Nephron progenitor cell (in vitro differentiated cells): ENCODE measurements around the gene LINGO1.
A peak's percentile ranks its signal among the peaks of the same experiment; 100 is the strongest.

ENCODE experiments used
- DNase-seq: peaks from one replicate; pipeline ENCODE4 v3.0.0; 2021
- H3K27ac Mint-ChIP-seq: 2 replicates; pipeline ENCODE4 v1.8.0; 2021; ENCODE audit warnings: mild to moderate bottlenecking, moderate library complexity, mixed read lengths
- H3K27me3 Mint-ChIP-seq: 2 replicates; pipeline ENCODE4 v1.8.0; 2021; ENCODE audit warnings: mild to moderate bottlenecking, low read depth, mixed read lengths; ENCODE audit not compliant: poor library complexity
- H3K36me3 Mint-ChIP-seq: 2 replicates; pipeline ENCODE4 v1.8.0; 2021; ENCODE audit warnings: low read depth, mixed read lengths
- H3K4me1 Mint-ChIP-seq: 2 replicates; pipeline ENCODE4 v1.8.0; 2021; ENCODE audit warnings: mixed read lengths
- H3K4me3 Mint-ChIP-seq: 2 replicates; pipeline ENCODE4 v1.8.0; 2021; ENCODE audit warnings: mild to moderate bottlenecking, moderate library complexity, mixed read lengths
- H3K9me3 Mint-ChIP-seq: 2 replicates; pipeline ENCODE4 v1.8.0; 2021; ENCODE audit warnings: mild to moderate bottlenecking, moderate library complexity, mixed read lengths
- TF ChIP-seq, protein P1 (sequence below): fragments of 200-600 bp; sonication (generic); IDR thresholded peaks from 2 replicates; pipeline ENCODE4 v1.5.0; 2021; ENCODE audit warnings: antibody characterized with exemption

Gene LINGO1

DNA sequence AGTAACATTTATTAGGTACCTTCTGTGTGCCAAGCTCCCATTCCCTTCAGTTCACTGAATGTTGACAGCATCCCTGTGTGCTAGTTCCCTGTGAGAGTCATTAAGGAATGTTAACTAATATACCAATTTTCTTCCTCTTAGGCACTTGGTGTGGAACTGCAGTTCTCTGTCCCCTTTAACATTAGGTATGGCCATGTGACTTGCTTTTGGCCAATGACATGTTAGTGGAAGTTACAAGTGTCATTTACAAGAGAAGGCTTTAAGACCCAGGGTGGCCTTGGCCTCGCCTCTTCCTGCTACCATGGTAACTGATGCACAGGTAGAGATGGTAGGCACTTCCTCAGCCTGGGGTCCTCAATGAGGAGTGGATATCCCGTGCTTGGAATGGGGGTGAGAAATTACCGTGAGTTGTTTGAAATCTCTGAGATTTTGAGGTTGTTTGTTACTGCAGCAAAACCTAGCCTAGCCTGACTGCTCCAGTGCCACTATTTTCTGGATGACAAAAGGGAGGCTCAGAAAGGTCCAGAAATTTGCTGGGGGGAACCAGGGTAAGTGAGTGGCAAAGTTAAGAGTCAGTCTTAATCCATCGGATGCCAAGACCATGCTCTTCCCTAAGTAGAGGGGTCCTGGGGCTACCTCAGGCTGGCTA lies 21.2 kb upstream of the LINGO1 start:
- Mint-ChIP-seq H3K36me3 (no peaks in the 10 kb centered on the region), H3K9me3 (peaks cover 4% of the 10 kb centered on the region), H3K4me1 (peaks cover 6% of the 10 kb centered on the region), H3K27me3 (peaks cover 55% of the 10 kb centered on the region), H3K4me3 (no peak overlapping the region), H3K27ac (no peak overlapping the region)
- TF ChIP-seq, protein P1, sequence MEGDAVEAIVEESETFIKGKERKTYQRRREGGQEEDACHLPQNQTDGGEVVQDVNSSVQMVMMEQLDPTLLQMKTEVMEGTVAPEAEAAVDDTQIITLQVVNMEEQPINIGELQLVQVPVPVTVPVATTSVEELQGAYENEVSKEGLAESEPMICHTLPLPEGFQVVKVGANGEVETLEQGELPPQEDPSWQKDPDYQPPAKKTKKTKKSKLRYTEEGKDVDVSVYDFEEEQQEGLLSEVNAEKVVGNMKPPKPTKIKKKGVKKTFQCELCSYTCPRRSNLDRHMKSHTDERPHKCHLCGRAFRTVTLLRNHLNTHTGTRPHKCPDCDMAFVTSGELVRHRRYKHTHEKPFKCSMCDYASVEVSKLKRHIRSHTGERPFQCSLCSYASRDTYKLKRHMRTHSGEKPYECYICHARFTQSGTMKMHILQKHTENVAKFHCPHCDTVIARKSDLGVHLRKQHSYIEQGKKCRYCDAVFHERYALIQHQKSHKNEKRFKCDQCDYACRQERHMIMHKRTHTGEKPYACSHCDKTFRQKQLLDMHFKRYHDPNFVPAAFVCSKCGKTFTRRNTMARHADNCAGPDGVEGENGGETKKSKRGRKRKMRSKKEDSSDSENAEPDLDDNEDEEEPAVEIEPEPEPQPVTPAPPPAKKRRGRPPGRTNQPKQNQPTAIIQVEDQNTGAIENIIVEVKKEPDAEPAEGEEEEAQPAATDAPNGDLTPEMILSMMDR: no peak
- DNase-seq: no peak

DNA sequence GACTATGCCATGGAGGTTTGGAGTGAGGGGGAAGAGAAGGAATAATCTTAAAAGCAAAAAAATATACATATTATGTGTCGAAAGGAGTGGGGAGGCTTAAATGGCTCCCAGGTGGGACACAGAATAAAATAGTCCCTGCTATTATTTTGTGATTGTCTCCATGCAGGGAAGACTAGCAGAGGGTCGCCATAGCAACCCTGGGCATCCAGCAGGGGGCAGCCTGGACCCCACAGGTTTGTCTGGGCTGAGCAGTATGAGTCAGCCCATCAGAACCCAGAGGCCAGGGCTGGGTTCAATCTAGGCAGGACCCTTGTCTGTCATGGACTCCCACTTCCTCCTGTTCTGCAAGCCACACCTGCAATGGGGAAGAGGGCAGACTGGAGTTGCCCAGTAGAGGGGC lies 17.6 kb upstream of the LINGO1 start:
- TF ChIP-seq, protein P1: peak; percentile 45
- no peak overlapping the region for H3K27ac Mint-ChIP-seq
- H3K36me3 Mint-ChIP-seq: no peaks in the 10 kb centered on the region
- DNase-seq: peak; percentile 67
- no peaks in the 10 kb centered on the region for H3K4me1 Mint-ChIP-seq
- no peak overlapping the region for H3K4me3 Mint-ChIP-seq
- H3K27me3 Mint-ChIP-seq: peaks cover 45% of the 10 kb centered on the region
- peaks cover 4% of the 10 kb centered on the region for H3K9me3 Mint-ChIP-seq

DNA sequence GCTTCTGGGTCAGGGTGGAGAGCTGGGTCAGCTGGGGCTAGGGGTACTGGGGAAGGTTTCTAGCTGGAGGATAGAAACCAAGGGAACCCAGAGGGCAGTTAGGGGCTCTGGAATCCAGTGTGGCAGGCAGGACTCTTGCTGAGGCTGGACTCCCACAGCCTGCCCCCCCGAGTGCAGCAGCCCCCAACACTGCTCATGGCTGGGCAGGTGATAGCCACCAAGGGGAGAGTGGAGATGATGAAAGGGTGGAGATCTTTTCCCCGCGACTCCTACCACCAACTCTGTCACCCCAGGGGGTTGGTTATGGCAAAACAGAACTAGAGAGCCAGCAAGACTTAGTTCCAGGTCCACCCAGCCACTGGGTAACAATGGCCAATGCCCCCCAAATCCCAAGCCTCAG lies 16.9 kb upstream of the LINGO1 start:
- DNase-seq: no peak
- Mint-ChIP-seq H3K9me3 (peaks cover 4% of the 10 kb centered on the region), H3K27ac (no peak overlapping the region), H3K4me1 (peaks cover 3% of the 10 kb centered on the region), H3K36me3 (no peaks in the 10 kb centered on the region), H3K4me3 (no peak overlapping the region), H3K27me3 (peaks cover 39% of the 10 kb centered on the region)
- TF ChIP-seq, protein P1: no peak

DNA sequence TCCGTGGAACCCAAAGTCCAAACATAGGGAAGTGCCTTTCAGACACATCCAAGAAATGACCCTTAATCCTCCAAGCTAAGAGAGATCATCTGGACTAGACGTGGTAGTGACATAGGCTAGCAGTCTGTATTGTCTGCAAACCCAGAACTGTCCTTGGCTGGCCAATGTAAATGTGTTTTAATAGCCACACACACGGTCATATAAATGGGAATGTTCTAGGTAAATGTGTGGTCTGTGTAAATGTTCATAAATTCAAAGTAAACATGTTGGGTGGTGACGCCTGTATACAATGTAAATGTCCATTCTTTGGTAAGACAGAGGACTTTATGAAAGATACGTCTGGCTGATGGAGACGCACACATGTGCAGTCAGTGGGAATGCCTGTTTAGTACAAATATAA lies 16.3 kb upstream of the LINGO1 start:
- TF ChIP-seq, protein P1: no peak
- H3K4me1 Mint-ChIP-seq: peaks cover 9% of the 10 kb centered on the region
- H3K9me3 Mint-ChIP-seq: peaks cover 2% of the 10 kb centered on the region
- no peak overlapping the region for H3K27ac Mint-ChIP-seq
- no peak for DNase-seq
- peaks cover 33% of the 10 kb centered on the region for H3K27me3 Mint-ChIP-seq
- H3K4me3 Mint-ChIP-seq: no peak overlapping the region
- no peaks in the 10 kb centered on the region for H3K36me3 Mint-ChIP-seq

DNA sequence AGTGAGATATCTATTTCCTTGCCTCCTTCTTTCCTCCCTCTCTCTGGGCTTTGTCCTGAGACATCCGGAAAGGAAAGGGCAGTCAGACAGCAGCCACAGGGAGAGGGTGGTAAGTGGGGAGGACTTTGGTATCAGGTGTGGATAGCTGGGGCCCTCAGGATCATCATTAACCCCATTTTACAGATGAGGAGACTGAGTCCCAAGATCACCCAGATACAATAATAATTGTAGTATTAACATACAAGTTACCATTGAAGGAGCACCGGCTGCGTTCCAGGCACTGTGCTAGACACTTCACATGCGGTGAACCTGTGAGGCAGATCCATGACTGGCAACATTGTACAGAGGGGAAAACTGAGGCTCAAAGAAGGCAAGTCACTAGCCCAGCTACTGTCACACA lies 15.2 kb upstream of the LINGO1 start:
- TF ChIP-seq, protein P1: no peak
- Mint-ChIP-seq H3K27me3 (peaks cover 27% of the 10 kb centered on the region), H3K4me3 (no peak overlapping the region), H3K36me3 (no peaks in the 10 kb centered on the region), H3K4me1 (peaks cover 17% of the 10 kb centered on the region), H3K9me3 (no peaks in the 10 kb centered on the region), H3K27ac (no peak overlapping the region)
- DNase-seq: no peak

DNA sequence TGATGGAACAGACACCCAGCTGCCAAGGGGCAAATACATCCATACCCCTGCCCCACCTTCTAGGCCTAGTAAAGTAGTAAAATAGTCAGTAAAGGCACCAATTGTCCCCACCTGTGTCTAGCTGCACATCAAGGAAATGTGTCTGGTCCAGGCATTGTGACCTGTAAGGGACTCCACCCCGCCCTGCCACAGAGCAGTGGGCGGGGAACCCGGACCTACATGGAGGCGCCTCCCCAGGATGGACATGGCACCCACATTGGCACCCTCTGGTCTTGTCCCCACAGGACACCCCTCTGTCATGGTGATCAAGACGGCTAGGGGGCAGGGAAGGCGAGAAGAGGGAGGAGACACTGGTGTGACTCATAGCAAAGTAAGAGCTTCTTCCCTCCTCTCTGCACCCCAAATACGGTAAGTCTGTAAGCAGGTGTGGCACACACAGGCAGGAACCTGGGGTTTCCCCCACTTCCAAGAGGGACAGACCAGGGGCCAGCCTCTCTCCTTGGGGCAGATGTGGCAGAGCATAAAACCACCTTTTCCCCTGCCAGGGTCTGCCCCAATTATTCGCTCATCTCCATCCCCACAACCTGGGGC lies 13.5 kb upstream of the LINGO1 start:
- H3K27me3 Mint-ChIP-seq: peaks cover 14% of the 10 kb centered on the region
- no peak overlapping the region for H3K4me3 Mint-ChIP-seq
- H3K9me3 Mint-ChIP-seq: no peaks in the 10 kb centered on the region
- H3K4me1 Mint-ChIP-seq: peaks cover 33% of the 10 kb centered on the region
- TF ChIP-seq, protein P1: no peak
- H3K27ac Mint-ChIP-seq: no peak overlapping the region
- no peak for DNase-seq
- no peaks in the 10 kb centered on the region for H3K36me3 Mint-ChIP-seq
